ENCODE measurements around the gene TFR2.

- TF ChIP-seq CTCF (conservative IDR thresholded peaks at IDR 0.05; ENCODE audit: low read length) = no peak
- TF ChIP-seq EZH2phosphoT487 (IDR thresholded peaks at IDR 0.05; ENCODE audit: borderline replicate concordance, low read depth, low read length) = no peak
Measured at GRCh38 chr7:100578246-100579183, 62.8 kb downstream of the TFR2 start.

Measured in OCI-LY7 (cell line).